CD8-positive, alpha-beta memory T cell (primary cell): ENCODE data around the gene FAM229A. TPM values are rescaled to one million over a fixed set of nuclear protein-coding genes. Genes with fewer than 3 reads are reported as not detected.
A peak's percentile ranks its signal among the peaks of the same experiment; 100 is the strongest.

Experiments
- CTCF ChIA-PET: fragments of 350-600 bp; sonication (Branson Sonifier 250); formaldehyde crosslinking; loops from one replicate; lab custom pipeline; 2021; ENCODE audit warnings: antibody characterized with exemption; lab: Charles Lee
- POLR2A ChIA-PET: fragments of 350-600 bp; sonication (Branson Sonifier 250); formaldehyde crosslinking; loops from one replicate; lab custom pipeline; 2021; ENCODE audit warnings: antibody characterized with exemption; lab: Charles Lee
- DNase-seq, 5 donors: peaks; one replicate each; pipeline versions ENCODE4 v3.0.0 to v3.0.0-alpha.2; 2020 to 2022; ENCODE audit warnings: mixed read lengths in 1 of 5
- H3K27ac ChIP-seq: one replicate; pipeline ENCODE4 v1.7.0; 2013; ENCODE audit warnings: low read depth, mild to moderate bottlenecking, low read length, moderate library complexity
- H3K27me3 ChIP-seq: 2 replicates; pipeline ENCODE4 v1.7.0; 2013; ENCODE audit warnings: low read length, mild to moderate bottlenecking; ENCODE audit not compliant: insufficient read depth, poor library complexity, severe bottlenecking
- H3K36me3 ChIP-seq: 2 replicates; pipeline ENCODE4 v1.7.0; 2013; ENCODE audit warnings: mild to moderate bottlenecking, low read length, moderate library complexity; ENCODE audit not compliant: insufficient read depth
- H3K4me1 ChIP-seq: 2 replicates; pipeline ENCODE4 v1.7.0; 2013; ENCODE audit warnings: mild to moderate bottlenecking, low read length, moderate library complexity; ENCODE audit not compliant: insufficient read depth
- H3K4me3 ChIP-seq: 2 replicates; pipeline ENCODE4 v1.7.0; 2013; ENCODE audit warnings: mild to moderate bottlenecking, low read length
- H3K9me3 ChIP-seq: 2 replicates; pipeline ENCODE4 v1.7.0; 2013; ENCODE audit warnings: mild to moderate bottlenecking, low read length
- H3K27ac Mint-ChIP-seq, 8 donors: one replicate each; pipeline ENCODE4 v1.8.0; 2020 to 2021; ENCODE audit warnings: mixed read lengths in 8 of 8, mild to moderate bottlenecking in 6 of 8, inconsistent platforms in 3 of 8, moderate library complexity in 3 of 8
- H3K27me3 Mint-ChIP-seq, 2 donors: one replicate each; pipeline ENCODE4 v1.8.0; 2020 to 2021; ENCODE audit warnings: mixed read lengths in 2 of 2, mild to moderate bottlenecking in 1 of 2, moderate library complexity in 1 of 2
- H3K36me3 Mint-ChIP-seq, 3 donors: one replicate each; pipeline ENCODE4 v1.8.0; 2020 to 2021; ENCODE audit warnings: mixed read lengths in 3 of 3, inconsistent platforms in 1 of 3, mild to moderate bottlenecking in 1 of 3
- H3K4me1 Mint-ChIP-seq, 3 donors: one replicate each; pipeline ENCODE4 v1.8.0; 2020 to 2021; ENCODE audit warnings: mixed read lengths in 3 of 3, inconsistent platforms in 1 of 3, mild to moderate bottlenecking in 1 of 3
- H3K4me3 Mint-ChIP-seq, 7 donors: one replicate each; pipeline ENCODE4 v1.8.0; 2020 to 2021; ENCODE audit warnings: mixed read lengths in 7 of 7, mild to moderate bottlenecking in 6 of 7, moderate library complexity in 4 of 7, inconsistent platforms in 2 of 7
- H3K9me3 Mint-ChIP-seq, 5 donors: one replicate each; pipeline ENCODE4 v1.8.0; 2020 to 2022; ENCODE audit warnings: mixed read lengths in 5 of 5, mild to moderate bottlenecking in 3 of 5, moderate library complexity in 2 of 5, inconsistent platforms in 1 of 5
- polyA plus RNA-seq: library from polyadenylated mRNA; unstranded; fragments of 300-500 nt; fragmentation: Illumina TruSeq; gene quantifications from one replicate; pipeline ENCODE4 v1.2.3, GENCODE V29; 2021
- total RNA-seq, 2 experiments: library from RNA; stranded (reverse); gene quantifications; one replicate each; pipeline ENCODE4 v1.2.3, GENCODE V29; 2021

FAM229A gene
- total and polyA plus RNA-seq, 3 experiments from 2014 or later: 0.40 to 5.2 (median 4.4) TPM

DNA sequence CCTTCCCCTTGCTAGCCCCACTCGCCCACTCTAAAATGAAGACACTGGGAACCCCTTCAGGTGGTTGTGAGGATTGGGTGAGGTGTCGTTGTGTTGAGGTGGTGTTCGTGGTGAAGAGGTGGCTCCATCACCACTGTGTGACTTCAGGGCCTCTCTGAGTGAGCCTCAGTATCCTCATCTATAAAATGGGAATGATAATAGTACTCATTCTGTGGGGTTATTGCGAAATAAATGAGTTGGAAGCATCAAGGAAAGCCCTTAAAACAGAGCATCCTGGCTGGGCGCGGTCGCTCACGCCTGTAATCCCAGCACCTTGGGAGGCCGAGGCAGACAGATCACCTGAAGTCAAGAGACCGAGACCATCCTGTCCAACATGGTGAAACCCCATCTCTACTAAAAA, 19.6 kb downstream of the FAM229A start:
- no peak for DNase-seq
- H3K4me1 ChIP-seq: peaks cover 18% of the 10 kb centered on the region
- H3K27ac ChIP-seq: no peak overlapping the region
- H3K36me3 Mint-ChIP-seq: no peaks in the 10 kb centered on the region
- H3K4me3 Mint-ChIP-seq: peak overlapping the region in 3 of 7 donors; percentile 2 to 59 (median 56)
- no peaks in the 10 kb centered on the region for H3K9me3 ChIP-seq
- H3K4me3 ChIP-seq: no peak overlapping the region
- H3K4me1 Mint-ChIP-seq: peaks cover 31 to 40% (median 33%) of the 10 kb centered on the region in 3 donors
- ChIA-PET POLR2A (no interaction called here), CTCF (interaction anchor here (1.2 kb wide), 1 partner anchor 8 kb away, joined by 3 read pairs; no protein-coding TSS in a partner anchor)
- H3K27ac Mint-ChIP-seq: peak overlapping the region in 1 of 8 donors; percentile 58
- H3K27me3 ChIP-seq: no peaks in the 10 kb centered on the region
- no peaks in the 10 kb centered on the region for H3K36me3 ChIP-seq
- H3K27me3 Mint-ChIP-seq: peaks cover 0 to 2% of the 10 kb centered on the region in 2 donors
- no peaks in the 10 kb centered on the region for H3K9me3 Mint-ChIP-seq

DNA sequence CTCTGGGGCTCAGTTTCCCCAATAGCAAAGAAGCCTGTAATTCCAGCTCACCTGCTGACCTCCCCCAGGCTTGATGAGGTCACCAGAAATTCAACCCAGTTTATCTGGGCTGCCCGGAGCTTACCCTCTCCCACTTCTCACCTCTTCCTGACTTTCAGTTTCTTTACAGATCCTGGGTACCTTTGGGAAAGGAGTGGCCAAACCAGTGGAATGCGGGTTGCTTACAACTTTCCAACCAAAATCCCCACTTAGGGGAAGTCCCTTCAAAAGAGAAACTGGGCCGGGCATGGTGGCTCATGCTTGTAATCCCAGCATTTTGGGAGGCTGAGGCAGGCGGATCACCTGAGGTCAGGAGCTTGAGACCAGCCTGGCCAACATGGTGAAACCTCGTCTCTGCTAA, 20.3 kb downstream of the FAM229A start:
- DNase-seq: no peak
- H3K4me3 ChIP-seq: no peak overlapping the region
- ChIA-PET POLR2A (interaction anchor here (0.5 to 0.6 kb wide), 2 partner anchors 18 to 251 kb away, joined by 3 to 7 read pairs; no protein-coding TSS in a partner anchor), CTCF (interaction anchor here (1.2 kb wide), 1 partner anchor 8 kb away, joined by 3 read pairs; no protein-coding TSS in a partner anchor)
- Mint-ChIP-seq H3K9me3 (no peaks in the 10 kb centered on the region), H3K4me1 (peaks cover 38 to 47% (median 40%) of the 10 kb centered on the region in 3 donors), H3K4me3 (no peak overlapping the region), H3K27me3 (peaks cover 0 to 2% of the 10 kb centered on the region in 2 donors), H3K27ac (peak overlapping the region in 1 of 8 donors; percentile 51), H3K36me3 (no peaks in the 10 kb centered on the region)
- no peaks in the 10 kb centered on the region for H3K27me3 ChIP-seq
- H3K36me3 ChIP-seq: no peaks in the 10 kb centered on the region
- H3K9me3 ChIP-seq: no peaks in the 10 kb centered on the region
- peaks cover 25% of the 10 kb centered on the region for H3K4me1 ChIP-seq
- H3K27ac ChIP-seq: no peak overlapping the region

DNA sequence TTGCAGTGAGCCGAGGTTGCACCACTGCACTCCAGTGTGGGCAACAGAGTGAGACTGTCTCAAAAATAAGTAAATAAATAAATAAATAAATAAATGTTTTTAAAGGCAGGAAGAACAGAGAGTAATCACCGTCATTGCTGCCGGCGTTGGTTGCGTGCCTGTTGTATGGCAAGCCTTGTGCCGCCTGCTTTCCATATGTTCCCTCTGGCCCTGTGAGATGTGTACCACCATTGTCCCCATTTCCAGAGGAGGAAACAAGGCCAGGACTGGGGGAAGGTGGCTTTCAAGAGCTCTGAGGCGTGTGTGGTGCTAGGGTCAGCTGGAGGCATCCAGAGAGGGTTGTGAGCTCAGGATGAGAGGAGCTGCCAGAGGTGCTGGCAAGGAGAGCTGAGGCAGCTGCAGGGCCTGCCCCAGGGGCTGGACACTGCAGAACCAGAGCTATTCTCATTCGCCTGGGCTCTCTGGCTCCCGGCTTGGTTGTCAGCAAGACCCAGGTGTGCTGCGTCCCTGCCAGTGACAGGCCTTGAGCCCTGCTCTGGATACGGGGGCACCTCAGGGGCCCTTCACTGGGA, 21.0 kb downstream of the FAM229A start:
- Histone ChIP-seq H3K27ac (no peak overlapping the region), H3K9me3 (no peaks in the 10 kb centered on the region), H3K36me3 (no peaks in the 10 kb centered on the region), H3K4me3 (no peak overlapping the region), H3K4me1 (peaks cover 32% of the 10 kb centered on the region), H3K27me3 (no peaks in the 10 kb centered on the region)
- Mint-ChIP-seq H3K4me1 (peaks cover 40 to 48% (median 42%) of the 10 kb centered on the region in 3 donors), H3K27ac (peak overlapping the region in 1 of 8 donors; percentile 64), H3K9me3 (no peaks in the 10 kb centered on the region), H3K27me3 (peaks cover 0 to 2% of the 10 kb centered on the region in 2 donors), H3K4me3 (no peak overlapping the region), H3K36me3 (no peaks in the 10 kb centered on the region)
- ChIA-PET POLR2A (no interaction called here), CTCF (interaction anchor here (1.4 kb wide), 1 partner anchor 9 kb away, joined by 3 read pairs; no protein-coding TSS in a partner anchor)
- DNase-seq: no peak

DNA sequence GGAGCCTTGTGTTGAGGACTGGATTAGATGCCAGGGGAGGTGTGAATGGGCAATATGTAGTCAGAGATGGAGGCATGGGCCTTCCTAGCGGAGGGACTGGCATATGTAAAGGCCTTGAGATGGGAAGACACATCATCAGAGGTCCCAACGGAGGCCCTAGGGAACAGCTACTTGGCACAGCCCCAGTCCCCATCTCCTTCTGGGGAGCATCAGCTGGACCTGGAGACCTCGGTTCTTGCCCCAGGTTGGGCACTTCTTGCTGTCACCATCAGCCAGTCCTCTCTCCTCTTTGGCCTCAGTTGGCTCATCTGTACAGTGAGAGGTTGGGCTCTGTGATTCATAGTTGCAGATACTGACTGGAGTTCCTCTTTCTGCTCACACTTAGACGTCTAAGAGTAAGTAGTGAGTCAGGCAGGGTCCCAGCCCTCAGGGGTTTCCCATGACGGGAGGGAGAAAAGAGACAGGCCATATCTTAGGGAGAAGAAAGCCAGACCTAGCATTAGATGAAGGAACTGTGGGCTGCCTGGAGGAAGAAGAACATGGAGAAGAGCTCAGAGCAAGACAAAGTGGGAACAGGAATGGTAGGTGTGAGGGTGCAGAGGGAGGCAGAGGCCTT, 22.8 kb downstream of the FAM229A start:
- H3K27me3 Mint-ChIP-seq: peaks cover 0 to 2% of the 10 kb centered on the region in 2 donors
- peaks cover 32 to 42% (median 37%) of the 10 kb centered on the region in 3 donors for H3K4me1 Mint-ChIP-seq
- DNase-seq: no peak
- Histone ChIP-seq H3K4me3 (no peak overlapping the region), H3K27me3 (no peaks in the 10 kb centered on the region), H3K4me1 (peaks cover 25% of the 10 kb centered on the region), H3K9me3 (no peaks in the 10 kb centered on the region), H3K36me3 (no peaks in the 10 kb centered on the region), H3K27ac (no peak overlapping the region)
- H3K27ac Mint-ChIP-seq: peak overlapping the region in 1 of 8 donors; percentile 32
- POLR2A ChIA-PET: no interaction called here
- CTCF ChIA-PET: interaction anchor here (1.4 kb wide), 1 partner anchor 11 kb away, joined by 3 read pairs; no protein-coding TSS in a partner anchor
- H3K36me3 Mint-ChIP-seq: peaks cover 0 to 2% (median 0%) of the 10 kb centered on the region in 3 donors
- no peaks in the 10 kb centered on the region for H3K9me3 Mint-ChIP-seq
- no peak overlapping the region for H3K4me3 Mint-ChIP-seq

DNA sequence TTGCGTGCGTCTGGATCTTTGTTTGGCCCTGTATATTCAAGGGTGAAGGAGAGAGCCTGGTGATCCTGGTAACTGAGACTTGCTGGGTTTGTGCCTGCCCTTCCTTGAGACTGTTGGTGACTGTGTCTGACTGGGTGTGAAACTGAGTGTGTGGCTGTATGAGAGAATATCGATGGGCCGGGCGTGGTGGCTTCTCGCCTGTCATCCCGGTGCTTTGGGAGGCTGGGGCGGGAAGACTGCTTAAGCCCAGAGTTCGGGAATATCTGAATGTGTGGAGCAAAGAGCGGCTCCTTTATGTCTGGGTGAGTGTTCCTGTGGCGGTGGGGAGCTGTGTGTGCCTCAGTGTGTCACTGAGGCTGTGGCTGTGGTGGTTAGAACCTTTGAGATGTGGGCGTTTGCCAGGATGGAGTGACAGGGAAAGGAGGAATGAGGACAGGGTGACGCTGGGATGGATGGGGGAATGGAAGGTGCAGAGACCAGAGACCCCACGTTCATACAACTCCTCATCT, 23.6 kb downstream of the FAM229A start:
- peaks cover 0 to 2% of the 10 kb centered on the region in 2 donors for H3K27me3 Mint-ChIP-seq
- Histone ChIP-seq H3K4me1 (peaks cover 27% of the 10 kb centered on the region), H3K36me3 (no peaks in the 10 kb centered on the region), H3K4me3 (no peak overlapping the region), H3K9me3 (no peaks in the 10 kb centered on the region), H3K27me3 (no peaks in the 10 kb centered on the region), H3K27ac (no peak overlapping the region)
- peak overlapping the region in 4 of 7 donors; percentile 7 to 53 (median 20) for H3K4me3 Mint-ChIP-seq
- POLR2A ChIA-PET: no interaction called here
- no peaks in the 10 kb centered on the region for H3K9me3 Mint-ChIP-seq
- H3K4me1 Mint-ChIP-seq: peaks cover 36 to 49% (median 44%) of the 10 kb centered on the region in 3 donors
- peaks cover 0 to 2% (median under 1%) of the 10 kb centered on the region in 3 donors for H3K36me3 Mint-ChIP-seq
- peak overlapping the region in 5 of 8 donors; percentile 6 to 78 (median 32) for H3K27ac Mint-ChIP-seq
- no peak for DNase-seq
- CTCF ChIA-PET: no interaction called here

DNA sequence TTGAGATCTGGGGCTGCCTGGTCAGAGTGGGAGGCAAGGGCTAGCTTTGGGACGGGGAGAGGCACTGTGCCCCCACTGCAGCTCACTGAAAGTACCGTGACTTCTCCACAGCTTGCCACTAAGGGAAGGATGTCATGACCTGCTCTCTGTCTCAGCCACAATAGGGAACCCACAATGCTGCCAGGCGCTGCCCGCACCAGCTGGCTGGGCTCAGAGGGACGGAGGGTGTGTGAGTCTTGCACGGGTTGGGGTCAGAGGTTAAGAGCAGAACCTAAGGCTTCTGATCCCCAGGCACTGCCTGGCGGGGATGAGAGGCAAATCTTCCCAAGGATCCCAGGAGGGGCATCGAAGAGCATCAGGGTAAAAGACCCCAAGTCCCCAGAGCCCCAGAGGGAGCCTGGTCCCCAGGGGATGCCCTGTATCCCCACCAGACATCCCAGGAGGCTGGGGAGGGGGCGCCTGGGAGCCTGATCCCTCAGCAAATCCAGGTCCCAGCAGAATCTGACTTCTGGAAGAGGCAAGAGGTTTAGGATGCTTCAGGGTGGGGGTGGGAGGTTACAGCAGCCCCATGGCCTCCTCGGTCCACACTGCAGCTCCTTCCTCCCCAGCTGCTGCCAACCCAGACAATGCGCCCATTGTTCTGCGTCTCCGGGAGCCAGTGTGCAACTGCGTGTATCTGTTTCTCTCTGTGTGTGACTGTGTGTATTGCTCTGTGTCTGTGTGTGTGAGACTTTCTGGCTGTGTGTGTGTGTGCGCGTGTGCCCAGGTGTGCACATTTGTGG, 24.2 kb downstream of the FAM229A start:
- Histone ChIP-seq H3K36me3 (no peaks in the 10 kb centered on the region), H3K27me3 (no peaks in the 10 kb centered on the region), H3K4me1 (peaks cover 27% of the 10 kb centered on the region), H3K27ac (no peak overlapping the region), H3K4me3 (no peak overlapping the region), H3K9me3 (no peaks in the 10 kb centered on the region)
- ChIA-PET CTCF (interaction anchor here (1.1 to 3.3 kb wide), 4 partner anchors 14 to 122 kb away, joined by 3 to 28 read pairs (median 8); no protein-coding TSS in a partner anchor), POLR2A (interaction anchor here (0.6 kb wide), 1 partner anchor 105 kb away, joined by 7 read pairs; no protein-coding TSS in a partner anchor)
- H3K4me1 Mint-ChIP-seq: peaks cover 34 to 50% (median 48%) of the 10 kb centered on the region in 3 donors
- H3K9me3 Mint-ChIP-seq: no peaks in the 10 kb centered on the region
- peak overlapping the region in 7 of 8 donors; percentile 12 to 89 (median 84) for H3K27ac Mint-ChIP-seq
- H3K27me3 Mint-ChIP-seq: peaks cover 0 to 2% of the 10 kb centered on the region in 2 donors
- peaks cover 0 to 9% (median 2%) of the 10 kb centered on the region in 3 donors for H3K36me3 Mint-ChIP-seq
- H3K4me3 Mint-ChIP-seq: peak overlapping the region in 6 of 7 donors; percentile 30 to 73 (median 50)
- no peak for DNase-seq

DNA sequence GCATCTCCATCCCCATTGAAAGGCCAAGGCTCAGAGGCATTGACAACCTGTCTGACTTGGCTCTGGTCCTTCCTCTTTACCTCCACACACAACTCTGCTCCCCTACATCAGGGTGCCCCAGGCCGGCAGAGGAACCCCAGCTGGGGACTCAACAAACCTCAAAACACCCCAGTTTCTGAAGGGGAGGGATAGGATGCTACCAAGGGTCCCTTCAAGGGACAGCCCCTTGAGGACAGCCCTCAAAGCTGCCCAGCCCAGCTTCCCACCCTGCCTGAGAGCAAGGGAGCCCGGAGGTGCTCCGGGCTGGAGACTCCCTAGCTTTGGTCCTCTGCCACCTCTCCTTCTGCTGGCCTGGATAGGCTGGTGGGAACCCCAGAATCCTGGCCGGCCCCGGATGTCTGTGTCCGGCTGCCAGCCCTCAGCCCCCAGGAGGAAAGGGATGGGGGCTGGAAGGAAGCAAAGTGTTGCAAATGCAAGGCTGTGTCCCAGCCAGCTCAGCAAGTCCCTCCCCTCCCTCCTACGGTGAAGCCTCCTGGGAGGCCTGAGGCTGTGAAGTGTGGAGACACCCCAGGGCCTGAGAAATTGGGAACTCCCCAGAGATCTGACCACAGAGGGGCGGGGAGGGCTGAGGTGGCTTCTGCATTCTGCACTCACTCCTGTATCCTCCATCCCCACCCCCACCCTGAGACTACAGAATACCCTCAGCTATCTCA, 25.2 kb downstream of the FAM229A start:
- H3K9me3 Mint-ChIP-seq: no peaks in the 10 kb centered on the region
- H3K4me3 Mint-ChIP-seq: peak overlapping the region; percentile 59 to 83 (median 75)
- POLR2A ChIA-PET: interaction anchor here (0.6 to 2.6 kb wide), 6 partner anchors 14 to 104 kb away, joined by 3 to 34 read pairs (median 6); no protein-coding TSS in a partner anchor
- peaks cover 0 to 2% of the 10 kb centered on the region in 2 donors for H3K27me3 Mint-ChIP-seq
- peaks cover 0 to 17% (median 2%) of the 10 kb centered on the region in 3 donors for H3K36me3 Mint-ChIP-seq
- DNase-seq: peak; percentile 36 to 74 (median 60)
- Histone ChIP-seq H3K27ac (no peak overlapping the region), H3K36me3 (no peaks in the 10 kb centered on the region), H3K4me1 (peaks cover 27% of the 10 kb centered on the region), H3K4me3 (no peak overlapping the region), H3K27me3 (no peaks in the 10 kb centered on the region), H3K9me3 (no peaks in the 10 kb centered on the region)
- peaks cover 30 to 42% (median 42%) of the 10 kb centered on the region in 3 donors for H3K4me1 Mint-ChIP-seq
- CTCF ChIA-PET: interaction anchor here (1.0 to 3.3 kb wide), 8 partner anchors 15 to 121 kb away, joined by 3 to 28 read pairs (median 7); no protein-coding TSS in a partner anchor
- peak overlapping the region in 7 of 8 donors; percentile 17 to 89 (median 65) for H3K27ac Mint-ChIP-seq
